Measurements from ENCODE around the gene TMEM30A.

Gene TMEM30A

DNA sequence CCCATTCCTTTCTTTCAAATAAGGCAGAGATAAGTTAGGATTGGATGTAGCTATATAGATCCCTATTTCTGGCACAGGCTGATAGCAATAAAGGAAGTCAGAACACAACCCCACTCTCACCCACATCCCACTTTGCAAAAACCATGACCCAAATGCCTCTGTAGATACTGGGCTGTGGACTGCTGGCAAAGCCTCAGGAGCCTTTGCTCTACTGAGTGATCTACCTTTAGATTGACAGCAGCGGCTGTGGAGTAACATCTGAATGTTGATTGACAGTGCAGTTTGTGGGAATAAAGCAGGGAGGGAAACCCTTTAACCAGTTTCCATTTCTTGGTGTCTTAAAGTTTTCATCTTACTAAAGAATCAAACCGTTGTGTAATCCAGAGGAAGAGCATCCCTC is 6.7 kb upstream of the TMEM30A start:
- DNase-seq = no peak

GRCh38 chr6:75290136-75290945 is 5.7 kb upstream of the TMEM30A start:
- DNase-seq = no peak

GRCh38 chr6:75288023-75288422 is 3.4 kb upstream of the TMEM30A start:
- DNase-seq = no peak

GRCh38 chr6:75287424-75287823 is 2.8 kb upstream of the TMEM30A start:
- DNase-seq = no peak

GRCh38 chr6:75286955-75287354 is 2.4 kb upstream of the TMEM30A start:
- DNase-seq = no peak

GRCh38 chr6:75285283-75285639 is 669 bp upstream of the TMEM30A start:
- DNase-seq = no peak

- DNase-seq = no peak
Observed at GRCh38 chr6:75283907-75284631, 523 bp downstream of the TMEM30A start.

- DNase-seq = no peak
Observed at GRCh38 chr6:75282706-75283105, 1.9 kb downstream of the TMEM30A start.

GRCh38 chr6:75281653-75282052 is 2.9 kb downstream of the TMEM30A start:
- no peak for DNase-seq

DNA sequence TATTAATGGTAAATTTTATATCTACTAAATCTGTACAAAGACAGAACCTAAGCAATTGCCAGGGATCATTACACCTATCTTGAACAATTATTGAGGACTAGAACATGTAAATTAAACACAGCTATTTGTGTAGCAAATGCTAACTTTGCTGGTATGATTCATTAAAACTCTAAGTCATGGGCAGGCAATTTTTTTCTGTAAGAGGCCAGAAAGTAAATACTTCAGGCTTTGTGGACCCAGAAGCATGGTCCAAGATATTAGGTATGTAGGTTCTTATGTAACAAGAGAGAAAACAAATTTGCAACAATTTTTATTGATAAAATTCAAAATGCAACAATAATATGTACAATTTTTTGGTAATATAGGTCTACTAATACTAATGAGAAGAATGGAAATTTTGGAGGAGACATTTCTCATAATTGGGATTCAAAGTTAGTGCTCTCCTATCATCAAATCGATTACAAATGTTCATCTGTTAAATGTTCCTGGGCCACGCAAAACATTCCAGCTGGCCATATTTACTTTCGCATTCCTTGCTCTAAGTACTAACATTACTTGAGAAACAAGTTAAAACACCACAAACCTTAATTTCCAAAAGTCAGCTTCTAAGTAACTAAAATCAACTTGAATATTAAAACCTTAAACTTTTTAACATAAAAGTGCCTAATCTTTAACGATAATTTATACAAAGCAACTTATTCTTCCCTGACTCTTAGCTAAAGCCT is 4.3 kb downstream of the TMEM30A start:
- DNase-seq = no peak

DNA sequence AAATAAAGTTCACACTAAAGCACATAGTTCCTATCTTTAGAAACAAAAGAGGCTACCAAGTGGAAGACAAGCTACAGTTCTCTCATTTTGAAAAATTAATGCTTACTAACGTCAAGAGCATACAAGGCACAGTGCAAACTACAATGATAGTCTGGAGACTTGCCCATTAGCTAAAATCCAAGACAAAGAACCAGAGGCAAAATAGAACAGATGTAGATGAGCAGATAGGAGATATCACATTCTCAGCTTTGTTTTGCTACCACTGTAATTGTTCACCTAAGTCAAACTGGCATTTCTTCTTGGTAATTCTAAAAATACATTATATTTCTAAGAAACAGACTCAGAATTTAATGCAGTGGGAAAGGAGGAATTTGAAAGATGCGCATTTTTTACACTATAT is 5.2 kb downstream of the TMEM30A start:
- no peak for DNase-seq

GRCh38 chr6:75278474-75279077 is 6.0 kb downstream of the TMEM30A start:
- DNase-seq = no peak

- DNase-seq = no peak
Observed at GRCh38 chr6:75275067-75275466, 9.5 kb downstream of the TMEM30A start.

- DNase-seq = no peak
Observed at GRCh38 chr6:75273009-75273408, 11.6 kb downstream of the TMEM30A start.

GRCh38 chr6:75272145-75272840 is 12.3 kb downstream of the TMEM30A start:
- no peak for DNase-seq

DNA sequence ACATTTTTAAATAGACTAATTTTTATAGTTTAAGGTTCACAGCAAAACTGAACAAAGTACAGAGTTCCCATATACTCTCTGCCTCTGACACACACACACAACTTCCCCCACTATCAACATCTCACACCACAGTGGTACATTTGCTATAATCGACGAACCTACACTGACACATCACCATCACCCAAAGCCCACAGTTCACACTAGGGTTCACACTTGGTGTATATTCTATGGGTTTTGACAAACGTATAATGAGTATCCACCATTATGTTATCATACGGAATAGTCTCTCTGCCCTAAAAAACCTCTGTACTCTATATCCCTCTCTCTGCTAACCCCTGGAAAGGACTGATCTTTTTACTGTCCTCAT is 15.6 kb downstream of the TMEM30A start:
- DNase-seq = no peak

DNA sequence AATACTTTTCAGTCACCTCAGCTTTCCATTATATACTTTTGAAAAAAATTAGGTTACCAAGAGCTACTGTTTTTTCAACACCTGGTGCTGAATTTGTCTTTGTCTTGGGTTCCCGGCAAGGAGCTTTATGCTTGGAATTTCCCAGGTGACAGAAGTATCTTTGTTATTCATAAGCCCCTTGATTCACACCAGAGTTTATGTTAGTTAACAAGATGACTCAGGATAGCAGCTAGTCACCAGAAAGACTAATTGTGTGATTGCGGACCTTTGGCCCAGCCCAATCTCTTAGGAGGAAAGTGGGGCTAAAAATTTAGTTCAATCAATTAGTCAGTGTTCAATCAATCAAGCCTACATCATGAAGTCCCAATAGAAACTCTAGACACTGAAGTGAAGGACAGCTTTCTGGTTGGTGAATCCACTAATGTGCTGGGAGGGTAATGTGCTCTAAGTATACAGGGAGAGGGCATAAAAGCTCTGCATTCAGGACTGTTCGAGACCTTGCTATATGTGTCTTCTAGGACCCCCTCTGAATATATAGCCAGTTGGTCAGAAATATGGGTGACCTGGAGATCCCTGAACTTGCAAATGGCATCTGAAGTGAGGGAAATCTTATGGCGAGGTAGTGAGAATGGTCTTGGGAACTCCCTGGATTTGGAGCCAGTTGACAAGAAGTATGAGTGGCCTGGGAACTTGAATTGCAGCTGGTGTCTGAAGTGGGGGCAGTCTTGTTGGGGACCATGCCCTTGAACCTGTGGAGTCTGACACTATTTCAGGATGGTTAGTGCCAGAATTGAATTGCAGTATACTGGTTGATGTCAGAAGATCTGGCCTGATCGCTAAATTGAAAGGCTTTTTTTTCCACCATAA is 16.2 kb downstream of the TMEM30A start:
- DNase-seq = no peak

GRCh38 chr6:75267461-75267860 is 17.1 kb downstream of the TMEM30A start:
- DNase-seq = no peak

DNA sequence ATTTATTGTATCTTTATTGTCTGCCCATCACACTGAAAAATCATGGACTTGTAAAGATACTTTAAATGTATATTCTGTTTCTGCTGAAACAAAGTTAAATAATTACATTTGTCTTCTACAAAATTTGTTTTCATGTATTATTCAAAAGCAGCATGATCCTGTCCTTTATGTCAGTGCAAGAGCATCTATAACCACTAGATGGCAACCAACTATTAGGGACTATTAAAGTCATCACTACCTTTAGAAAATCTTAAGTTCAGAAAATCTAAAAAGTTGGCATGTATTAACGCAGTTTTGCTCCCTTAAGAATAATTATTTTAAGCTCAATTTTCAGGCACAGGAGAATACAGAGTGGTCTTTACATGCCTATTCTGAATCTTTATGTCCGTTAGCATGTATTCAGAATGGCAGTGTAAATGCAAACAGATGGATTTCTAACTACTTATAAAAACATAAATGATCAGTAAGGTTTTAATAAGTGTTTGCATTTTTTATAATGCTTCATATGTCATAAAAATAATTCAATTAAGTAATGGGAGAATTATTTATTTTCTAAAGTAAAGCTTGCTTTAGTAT is 17.8 kb downstream of the TMEM30A start:
- peak; percentile 35 for DNase-seq

DNA sequence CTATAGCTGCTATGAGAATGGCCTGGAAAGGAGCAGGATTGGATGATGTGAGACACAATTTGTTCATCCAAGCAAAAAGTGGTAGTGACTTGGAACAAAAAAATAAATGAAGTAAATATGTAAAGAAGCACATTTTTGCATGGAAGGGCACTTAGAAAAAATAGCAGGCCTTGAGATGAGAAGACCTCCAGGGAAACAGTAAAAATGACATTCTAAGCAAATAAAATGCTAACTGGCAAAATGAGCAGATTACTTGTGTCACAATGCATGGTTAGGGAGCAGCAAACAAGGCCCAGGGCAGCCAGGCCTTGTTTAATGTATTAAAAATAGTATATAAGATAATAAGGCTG is 21.2 kb downstream of the TMEM30A start:
- DNase-seq = no peak

DNA sequence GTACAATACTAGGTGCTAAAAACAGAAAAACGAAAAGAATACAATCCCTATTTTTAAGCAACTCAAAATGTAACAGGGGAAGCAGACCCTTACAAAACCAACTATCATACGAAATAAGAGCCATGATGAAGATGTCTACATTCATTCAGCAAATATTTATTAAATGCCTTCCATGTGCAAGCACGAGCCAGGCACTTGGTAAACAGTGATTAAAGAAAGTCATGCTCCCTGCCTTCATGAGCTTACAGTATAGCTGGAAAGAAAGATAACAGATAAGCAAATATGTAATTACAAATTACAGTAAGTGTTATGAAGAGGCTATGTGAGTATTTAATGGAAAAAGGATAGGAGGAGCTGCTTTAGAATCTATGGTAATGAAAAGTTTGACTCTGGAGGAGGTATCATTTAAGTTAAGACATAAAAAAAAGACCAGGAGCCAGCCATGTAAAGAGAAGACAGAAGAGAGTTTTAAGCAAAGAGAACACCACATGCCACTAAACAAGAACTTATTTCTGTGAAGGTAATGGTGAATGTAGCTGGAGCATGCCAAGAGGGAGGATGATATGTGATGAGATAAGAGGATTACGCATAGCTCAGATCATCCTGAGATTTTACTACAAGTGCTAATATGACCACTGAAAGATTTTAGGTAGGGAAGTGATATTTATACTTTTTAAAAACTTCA is 21.7 kb downstream of the TMEM30A start:
- DNase-seq = no peak
